Activated CD4-positive, CD25-positive, alpha-beta regulatory T cell treated with anti-CD3 and anti-CD28 coated beads, Interleukin-2, amount 50 U/mL, for 24 hours (primary cell): ENCODE measurements around the gene CD5L.

Experiments used
- ATAC-seq, 2 donors: fragments of 150-1000 bp; cut with Tn5 transposase; one replicate each; pipeline ENCODE4 v1.10.0; 2021; ENCODE audit warnings: mild to moderate bottlenecking in 1 of 2, moderate library complexity in 1 of 2

The CD5L gene

DNA sequence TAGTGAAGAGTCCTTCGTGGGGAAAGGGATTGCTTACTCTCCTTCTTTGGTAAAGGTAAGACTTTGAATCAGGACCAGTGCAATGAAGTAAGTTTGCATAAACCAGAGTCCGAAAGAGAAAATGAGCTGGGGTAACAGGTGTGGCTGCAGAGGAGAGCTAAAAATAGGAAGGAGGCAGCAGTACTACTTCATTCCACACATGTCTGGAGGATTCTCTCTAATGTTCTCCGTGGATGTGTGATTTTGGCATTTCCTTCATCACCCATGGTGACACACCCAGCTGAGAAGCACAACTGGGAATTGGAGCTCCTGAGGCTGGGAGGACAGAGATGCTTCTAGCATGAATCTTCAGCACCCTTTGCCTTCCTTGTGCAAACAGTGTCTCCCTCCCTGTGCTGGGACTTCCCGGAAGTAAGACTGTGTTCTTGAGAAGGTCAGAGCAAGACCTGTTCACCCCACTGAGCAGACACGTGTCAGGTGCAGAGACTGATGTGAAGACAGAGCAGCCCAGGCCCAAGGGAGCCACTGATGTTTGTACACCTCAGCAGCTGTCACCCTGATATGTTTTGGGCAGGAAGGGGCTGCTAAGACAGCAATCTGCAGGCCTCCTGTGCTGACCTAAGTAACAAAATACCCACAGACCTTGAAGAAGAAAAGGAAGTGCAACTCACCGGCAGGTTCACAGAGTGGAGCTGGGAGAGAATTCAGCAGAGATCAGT lies 35.0 kb downstream of the CD5L start:
- ATAC-seq: peak; percentile 61 to 63

DNA sequence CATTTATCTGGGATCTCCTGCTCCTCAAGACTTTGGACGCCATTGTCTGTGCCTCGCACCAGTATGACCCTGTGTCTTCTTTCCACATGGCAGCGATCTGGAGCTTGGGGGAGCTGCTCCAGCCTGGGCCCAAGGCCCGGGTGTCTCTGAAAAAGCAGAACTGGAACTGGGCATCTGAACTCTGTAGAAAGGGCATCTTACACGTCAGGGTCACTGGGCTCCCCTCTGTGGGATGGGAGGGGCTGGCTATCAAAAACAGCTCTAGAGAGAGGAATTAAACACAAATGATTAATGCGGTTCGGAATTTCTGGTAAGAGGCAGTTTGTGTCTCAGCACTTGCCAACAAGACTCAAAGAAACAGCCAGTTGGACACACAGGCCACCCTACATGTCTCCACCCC lies 37.8 kb downstream of the CD5L start:
- ATAC-seq: no peak

GRCh38 chr1:157799996-157800395 lies 41.6 kb downstream of the CD5L start:
- ATAC-seq: no peak

DNA sequence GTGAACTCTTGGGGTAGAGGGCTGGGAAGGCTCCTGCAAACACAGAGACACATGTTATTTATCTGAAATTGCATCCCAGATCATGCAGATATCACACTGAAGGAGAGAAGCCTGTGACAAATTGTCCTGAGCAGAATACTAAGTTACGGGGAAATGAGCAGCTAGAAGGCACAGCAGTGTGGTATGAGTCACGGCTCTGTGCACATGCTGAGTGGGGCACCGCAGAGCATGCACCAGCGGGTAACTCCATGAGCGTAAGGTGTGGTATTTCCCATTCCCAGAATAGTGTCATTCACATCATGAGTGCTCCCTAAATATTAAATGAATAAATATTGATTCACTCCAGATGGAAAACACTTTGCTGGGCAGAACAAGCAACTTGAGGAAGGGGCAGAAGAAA lies 43.4 kb downstream of the CD5L start:
- ATAC-seq: no peak

DNA sequence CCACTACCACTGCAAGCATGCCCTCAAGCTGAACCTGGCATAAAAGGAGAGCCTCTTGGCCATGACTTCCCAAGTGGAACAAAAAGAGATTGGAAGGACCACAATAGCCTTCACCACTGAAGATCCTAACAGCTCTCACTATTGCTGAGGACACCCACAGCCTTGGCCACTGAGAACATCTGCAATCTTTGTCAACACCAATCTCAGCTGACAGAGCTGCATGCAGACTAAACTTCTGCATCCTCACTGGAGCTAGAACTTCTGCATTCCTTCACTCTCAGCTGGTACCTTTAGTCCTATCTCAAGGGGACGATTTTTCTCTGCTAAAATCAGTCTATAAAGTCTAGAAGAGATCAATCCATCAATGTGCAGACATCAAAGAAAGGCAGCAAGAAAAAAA lies 56.4 kb downstream of the CD5L start:
- ATAC-seq: no peak

DNA sequence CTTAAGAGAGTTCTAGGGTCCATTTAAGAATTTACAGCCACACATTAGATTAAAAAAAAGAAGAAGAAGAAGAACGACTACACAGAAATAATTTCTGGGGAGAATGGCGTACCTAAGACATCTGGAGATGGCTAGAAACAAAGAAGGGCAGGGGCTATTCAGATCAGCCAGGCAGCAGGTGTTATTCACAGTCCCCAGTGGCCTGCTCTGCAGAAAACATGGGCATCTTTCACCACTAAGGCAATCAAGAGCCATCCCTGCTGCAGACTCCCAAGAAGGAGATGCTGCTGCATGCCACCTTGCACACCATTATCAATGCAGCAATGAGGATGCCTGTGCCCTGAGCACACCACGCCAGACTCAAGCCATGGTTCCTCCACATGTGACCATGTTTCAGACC lies 56.8 kb downstream of the CD5L start:
- no peak for ATAC-seq

GRCh38 chr1:157782931-157783330 lies 58.7 kb downstream of the CD5L start:
- ATAC-seq: no peak

GRCh38 chr1:157781048-157781447 lies 60.6 kb downstream of the CD5L start:
- ATAC-seq: peak; percentile 48 to 61
